DMS53 (cell line): ENCODE data around the gene TBC1D16.
"Not testable (repeated sequence)": the region's sequence is repeated elsewhere in the genome, so short reads cannot be mapped to it uniquely, and the experiment has no call there.

Experiments
- DNase-seq: peaks from one replicate; lab custom pipeline; 2025; lab: John Stamatoyannopoulos, UW

TBC1D16 gene

GRCh38 chr17:79974566-79975497 lies 60.8 kb downstream of the TBC1D16 start:
- DNase-seq, result no peak

- DNase-seq, result no peak
Observed at GRCh38 chr17:79971651-79972050, 64.0 kb downstream of the TBC1D16 start.

- peak; percentile 65 for DNase-seq
Observed at GRCh38 chr17:79970576-79971068, 65.0 kb downstream of the TBC1D16 start.

GRCh38 chr17:79969906-79970305 lies 65.8 kb downstream of the TBC1D16 start:
- DNase-seq, result no peak

- no peak for DNase-seq
Observed at GRCh38 chr17:79968116-79968515, 67.6 kb downstream of the TBC1D16 start.

GRCh38 chr17:79966681-79967080 lies 69.0 kb downstream of the TBC1D16 start:
- no peak for DNase-seq

GRCh38 chr17:79965806-79966205 lies 69.9 kb downstream of the TBC1D16 start:
- no peak for DNase-seq

- DNase-seq, result not testable (repeated sequence)
Observed at GRCh38 chr17:79962467-79962866, 73.2 kb downstream of the TBC1D16 start.

GRCh38 chr17:79961567-79961966 lies 74.1 kb downstream of the TBC1D16 start:
- not testable (repeated sequence) for DNase-seq

GRCh38 chr17:79960788-79961522 lies 74.7 kb downstream of the TBC1D16 start:
- DNase-seq, result peak; percentile 50

GRCh38 chr17:79959042-79959441 lies 76.6 kb downstream of the TBC1D16 start:
- no peak for DNase-seq

- DNase-seq, result no peak
Observed at GRCh38 chr17:79956853-79957252, 78.8 kb downstream of the TBC1D16 start.

GRCh38 chr17:79956441-79956735 lies 79.3 kb downstream of the TBC1D16 start:
- not testable (repeated sequence) for DNase-seq

GRCh38 chr17:79955691-79956440 lies 79.8 kb downstream of the TBC1D16 start:
- DNase-seq, result no peak

GRCh38 chr17:79955167-79955549 lies 80.5 kb downstream of the TBC1D16 start:
- DNase-seq, result no peak

GRCh38 chr17:79954281-79955166 lies 81.1 kb downstream of the TBC1D16 start:
- DNase-seq, result no peak

- no peak for DNase-seq
Observed at GRCh38 chr17:79953335-79953734, 82.3 kb downstream of the TBC1D16 start.

GRCh38 chr17:79952901-79953300 lies 82.8 kb downstream of the TBC1D16 start:
- DNase-seq, result no peak

GRCh38 chr17:79952265-79952877 lies 83.3 kb downstream of the TBC1D16 start:
- DNase-seq, result no peak

GRCh38 chr17:79951361-79952264 lies 84.1 kb downstream of the TBC1D16 start:
- no peak for DNase-seq
